GM10266 (cell line): ENCODE measurements around the gene RPS15.

Experiments
- DNase-seq: peaks from one replicate; pipeline ENCODE4 v3.0.0; 2012; ENCODE audit errors: extremely low spot score
- CTCF ChIP-seq: IDR thresholded peaks from 2 replicates; pipeline ENCODE4 v1.5.1; 2012; ENCODE audit warnings: mild to moderate bottlenecking, low read depth; ENCODE audit not compliant: control insufficient read depth, insufficient read depth; ENCODE audit errors: missing control alignments

RPS15 gene

GRCh38 chr19:1447504-1447903 lies 9.3 kb downstream of the RPS15 start:
- no peak for TF ChIP-seq CTCF
- DNase-seq: no peak

GRCh38 chr19:1447944-1448343 lies 9.7 kb downstream of the RPS15 start:
- TF ChIP-seq CTCF: no peak

GRCh38 chr19:1449467-1450442 lies 11.6 kb downstream of the RPS15 start, which contains the start of gene APC2:
Gene APC2, plus strand, starts transcription at chr19:1450121. Its CDS starts 2,881 bp downstream, at chr19:1453002.
- peak; percentile 82 for DNase-seq
- TF ChIP-seq CTCF: no peak

More at GRCh38 chr19:1447944-1448343, 9.7 kb downstream of the RPS15 start:
- DNase-seq: no peak

GRCh38 chr19:1450735-1451731 lies 12.8 kb downstream of the RPS15 start:
- DNase-seq: no peak
- TF ChIP-seq CTCF: no peak

GRCh38 chr19:1451916-1452801 lies 14.0 kb downstream of the RPS15 start:
- DNase-seq: no peak
- TF ChIP-seq CTCF: no peak

GRCh38 chr19:1452802-1453524 lies 14.8 kb downstream of the RPS15 start:
- no peak for TF ChIP-seq CTCF
- DNase-seq: no peak
